B cell (primary cell): ENCODE results near the gene SELENOF. TPM values are rescaled to one million over a fixed set of nuclear protein-coding genes. Genes with fewer than 3 reads are reported as not detected.

Experiments used
- ATAC-seq: fragments of 200-7000 bp; cut with Tn5 transposase; one replicate; pipeline ENCODE4 v1.10.0; 2021; ENCODE audit warnings: low read depth, mild to moderate bottlenecking, moderate number of reproducible peaks, moderate library complexity
- CTCF ChIA-PET: fragments of 350-600 bp; sonication (Branson Sonifier 250); formaldehyde crosslinking; loops from one replicate; lab custom pipeline; 2021; ENCODE audit warnings: antibody characterized with exemption, inconsistent platforms; lab: Charles Lee
- POLR2A ChIA-PET: fragments of 350-600 bp; sonication (Branson Sonifier 250); formaldehyde crosslinking; loops from one replicate; lab custom pipeline; 2021; ENCODE audit warnings: antibody characterized with exemption; lab: Charles Lee
- DNase-seq: peaks from one replicate; pipeline ENCODE4 v3.0.0; 2013
- H2AFZ ChIP-seq: 2 replicates; pipeline ENCODE4 v1.6.1; 2012; ENCODE audit warnings: mild to moderate bottlenecking, low read depth, low read length; ENCODE audit not compliant: insufficient read depth, poor library complexity, severe bottlenecking
- H3K27ac ChIP-seq, 2 donors: 1 replicate in 1 of 2; 2 replicates in 1 of 2; pipeline ENCODE4 v1.5.1; 2012 to 2013; ENCODE audit warnings: low read length in 2 of 2, mild to moderate bottlenecking in 2 of 2, moderate library complexity in 1 of 2
- H3K27me3 ChIP-seq, 4 experiments: fragments of 200-600 bp in 1 of 4; sonication (generic) in 1 of 4; replicated peaks in 1 of 4; 1 replicate in 2 of 4; 2 replicates in 2 of 4; pipeline versions ENCODE4 v1.6.1 to v1.7.0; 2013 to 2016; ENCODE audit warnings: low read length in 3 of 4, mild to moderate bottlenecking in 2 of 4, mixed read lengths in 1 of 4, moderate library complexity in 1 of 4; ENCODE audit not compliant: insufficient read depth in 4 of 4, control insufficient read depth in 3 of 4; ENCODE audit errors: control extremely low read depth in 1 of 4
- H3K36me3 ChIP-seq, 2 experiments: replicated peaks in 1 of 2; 1 replicate in 1 of 2; 2 replicates in 1 of 2; pipeline versions ENCODE4 v1.6.1 to v1.7.1; 2013; ENCODE audit warnings: low read length in 1 of 2; ENCODE audit not compliant: insufficient read depth in 2 of 2, control insufficient read depth in 1 of 2; ENCODE audit errors: control extremely low read depth in 1 of 2, extremely low read depth in 1 of 2
- H3K4me1 ChIP-seq, 2 donors: fragments of 200-600 bp in 1 of 2; sonication (generic) in 1 of 2; 1 replicate in 1 of 2; 2 replicates in 1 of 2; pipeline versions ENCODE4 v1.5.1 to v1.6.1; 2013 to 2017; ENCODE audit warnings: low read length in 2 of 2; ENCODE audit not compliant: control insufficient read depth in 2 of 2, insufficient read depth in 2 of 2
- H3K4me2 ChIP-seq: replicated peaks from 2 replicates; pipeline ENCODE3; 2012; ENCODE audit warnings: mild to moderate bottlenecking, low read depth, low read length; ENCODE audit not compliant: poor library complexity, severe bottlenecking
- H3K4me3 ChIP-seq, 5 experiments: fragments of 200-600 bp in 1 of 5; sonication (generic) in 1 of 5; 1 replicate in 3 of 5; 2 replicates in 2 of 5; pipeline versions ENCODE4 v1.5.1 to v1.7.0; 2011 to 2016; ENCODE audit warnings: low read length in 4 of 5, mild to moderate bottlenecking in 4 of 5, low read depth in 2 of 5, control low read depth in 1 of 5, moderate library complexity in 1 of 5; ENCODE audit not compliant: insufficient read depth in 1 of 5; ENCODE audit errors: control extremely low read depth in 1 of 5, extremely low read depth in 1 of 5
- H3K79me2 ChIP-seq: fragments of 200-600 bp; sonication (generic); one replicate; pipeline ENCODE4 v1.6.0; 2016; ENCODE audit warnings: low read length; ENCODE audit not compliant: control insufficient read depth, insufficient read depth
- H3K9ac ChIP-seq: fragments of 200-600 bp; sonication (generic); 2 replicates; pipeline ENCODE4 v1.6.1; 2017; ENCODE audit warnings: mild to moderate bottlenecking, low read length, moderate library complexity
- H3K9me3 ChIP-seq, 3 donors: one replicate each; pipeline versions ENCODE4 v1.6.1 to v1.7.1; 2013; ENCODE audit warnings: low read length in 2 of 3; ENCODE audit not compliant: control insufficient read depth in 2 of 3, insufficient read depth in 1 of 3; ENCODE audit errors: control extremely low read depth in 1 of 3
- H4K20me1 ChIP-seq: 2 replicates; pipeline ENCODE4 v1.6.0; 2012; ENCODE audit warnings: mild to moderate bottlenecking, low read length; ENCODE audit not compliant: insufficient read depth, control insufficient read depth, poor library complexity, severe bottlenecking
- H3K27ac Mint-ChIP-seq: one replicate; pipeline ENCODE4 v1.8.0; 2021; ENCODE audit warnings: mixed read lengths
- H3K27me3 Mint-ChIP-seq: one replicate; pipeline ENCODE4 v1.8.0; 2021; ENCODE audit warnings: mixed read lengths
- H3K4me1 Mint-ChIP-seq: one replicate; pipeline ENCODE4 v1.8.0; 2021; ENCODE audit warnings: mixed read lengths
- H3K4me3 Mint-ChIP-seq: one replicate; pipeline ENCODE4 v1.8.0; 2021; ENCODE audit warnings: mixed read lengths
- H3K9me3 Mint-ChIP-seq: one replicate; pipeline ENCODE4 v1.8.0; 2022; ENCODE audit warnings: mixed read lengths; ENCODE audit not compliant: insufficient read depth
- EZH2 ChIP-seq: IDR thresholded peaks from 2 replicates; pipeline ENCODE4 v1.6.1; 2012; ENCODE audit warnings: borderline replicate concordance, low read depth, mild to moderate bottlenecking, moderate library complexity, low read length; ENCODE audit not compliant: insufficient read depth, poor library complexity, severe bottlenecking
- WGBS: methylation state at CpG from one replicate; pipeline ENCODE4 v1.1.5; 2013; ENCODE audit warnings: missing lambda C conversion rate; ENCODE audit not compliant: insufficient coverage; 5-methylcytosine and 5-hydroxymethylcytosine counted together
- intact Hi-C: fragments of 100-400 bp; cut with micrococcal nuclease; formaldehyde crosslinking; loops from one replicate; pipeline ENCODE4 v1.10.0; 2022
- polyA plus RNA-seq: library from polyadenylated mRNA; depleted of rRNA; stranded (reverse); fragments of >200 nt; gene quantifications from 2 replicates; pipeline ENCODE4 v1.2.3, GENCODE V29; 2012
- total RNA-seq, 2 donors: library from RNA; stranded (reverse); fragments of 120-200 nt in 1 of 2; gene quantifications; 1 replicate in 1 of 2; 2 replicates in 1 of 2; pipeline versions ENCODE4 v1.2.3 to v1.2.4, GENCODE V29; 2013 to 2022
- TF ChIP-seq, protein P1 (sequence below): fragments of 200-600 bp; IDR thresholded peaks from one replicate; pipeline ENCODE4 v1.8.0; 2022; ENCODE audit warnings: antibody characterized with exemption, mild to moderate bottlenecking

Gene SELENOF
- total and polyA plus RNA-seq, 2 donors (not counting 1 experiment from before 2014, with no cell fraction given), result 113 to 185 TPM

DNA sequence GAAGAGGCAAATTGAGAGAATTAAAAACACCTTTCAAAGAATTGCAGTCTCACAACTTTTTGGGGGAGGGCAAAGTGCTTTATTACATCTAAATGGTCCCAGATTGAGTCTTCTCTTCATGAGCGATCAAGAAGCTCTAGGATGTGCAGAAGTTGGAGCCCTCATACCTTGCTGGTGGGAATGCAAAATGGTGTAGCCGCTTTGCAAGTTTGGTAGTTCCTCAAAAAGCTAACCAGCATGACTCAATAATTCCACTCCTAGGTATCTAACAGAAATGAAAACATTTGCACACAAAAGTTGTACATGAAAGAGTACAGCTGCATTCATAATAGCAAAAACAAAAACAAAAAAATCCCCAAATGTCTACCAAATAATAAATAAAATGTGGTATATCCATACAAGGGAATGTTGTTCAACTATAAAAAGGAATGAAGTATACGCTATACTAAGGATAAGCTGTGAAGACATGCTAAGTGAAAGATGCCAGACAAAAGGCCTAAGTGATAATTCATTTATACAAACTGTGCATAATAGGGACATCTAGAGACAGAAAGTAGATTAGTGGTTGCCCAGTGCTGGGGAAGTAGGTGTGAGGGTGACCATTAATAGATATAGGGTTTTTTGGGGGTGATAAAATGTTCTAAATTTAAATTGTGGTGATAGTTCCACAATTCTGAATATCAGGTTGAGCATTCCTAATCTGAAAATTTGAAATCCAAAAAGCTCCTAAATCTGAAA, 55.2 kb downstream of the SELENOF start:
- Mint-ChIP-seq H3K4me1 (peaks cover 37% of the 10 kb centered on the region), H3K4me3 (no peak overlapping the region), H3K27me3 (no peaks in the 10 kb centered on the region), H3K27ac (peak overlapping the region; percentile 71), H3K9me3 (no peaks in the 10 kb centered on the region)
- DNase-seq (no peak), ATAC-seq (peak; percentile 68)
- Histone ChIP-seq H3K4me1 (peaks cover 6 to 14% of the 10 kb centered on the region in 2 donors), H3K9me3 (no peaks in the 10 kb centered on the region), H3K27me3 (no peaks in the 10 kb centered on the region), H4K20me1 (no peaks in the 10 kb centered on the region), H3K27ac (peak overlapping the region in 1 of 2 donors; percentile 42), H2AFZ (no peak overlapping the region), H3K4me3 (no peak overlapping the region), H3K36me3 (peaks cover 0 to 5% of the 10 kb centered on the region in 2 experiments), H3K79me2 (peaks cover 12% of the 10 kb centered on the region), H3K4me2 (no peak overlapping the region), H3K9ac (no peak overlapping the region)
- intact Hi-C loops, result no loop called here
- TF ChIP-seq, protein P1, sequence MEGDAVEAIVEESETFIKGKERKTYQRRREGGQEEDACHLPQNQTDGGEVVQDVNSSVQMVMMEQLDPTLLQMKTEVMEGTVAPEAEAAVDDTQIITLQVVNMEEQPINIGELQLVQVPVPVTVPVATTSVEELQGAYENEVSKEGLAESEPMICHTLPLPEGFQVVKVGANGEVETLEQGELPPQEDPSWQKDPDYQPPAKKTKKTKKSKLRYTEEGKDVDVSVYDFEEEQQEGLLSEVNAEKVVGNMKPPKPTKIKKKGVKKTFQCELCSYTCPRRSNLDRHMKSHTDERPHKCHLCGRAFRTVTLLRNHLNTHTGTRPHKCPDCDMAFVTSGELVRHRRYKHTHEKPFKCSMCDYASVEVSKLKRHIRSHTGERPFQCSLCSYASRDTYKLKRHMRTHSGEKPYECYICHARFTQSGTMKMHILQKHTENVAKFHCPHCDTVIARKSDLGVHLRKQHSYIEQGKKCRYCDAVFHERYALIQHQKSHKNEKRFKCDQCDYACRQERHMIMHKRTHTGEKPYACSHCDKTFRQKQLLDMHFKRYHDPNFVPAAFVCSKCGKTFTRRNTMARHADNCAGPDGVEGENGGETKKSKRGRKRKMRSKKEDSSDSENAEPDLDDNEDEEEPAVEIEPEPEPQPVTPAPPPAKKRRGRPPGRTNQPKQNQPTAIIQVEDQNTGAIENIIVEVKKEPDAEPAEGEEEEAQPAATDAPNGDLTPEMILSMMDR, result no peak
- no peak for TF ChIP-seq EZH2
- WGBS, result no CpG with 5 or more reads among the region's 3 CpGs
- ChIA-PET CTCF (interaction anchor here (0.7 kb wide), 1 partner anchor 25 kb away, joined by 3 read pairs; no protein-coding TSS in a partner anchor), POLR2A (interaction anchor here (0.6 to 1.9 kb wide), 2 partner anchors 55 to 599 kb away, joined by 5 to 11 read pairs; partner anchors contain the start of gene SELENOF)

DNA sequence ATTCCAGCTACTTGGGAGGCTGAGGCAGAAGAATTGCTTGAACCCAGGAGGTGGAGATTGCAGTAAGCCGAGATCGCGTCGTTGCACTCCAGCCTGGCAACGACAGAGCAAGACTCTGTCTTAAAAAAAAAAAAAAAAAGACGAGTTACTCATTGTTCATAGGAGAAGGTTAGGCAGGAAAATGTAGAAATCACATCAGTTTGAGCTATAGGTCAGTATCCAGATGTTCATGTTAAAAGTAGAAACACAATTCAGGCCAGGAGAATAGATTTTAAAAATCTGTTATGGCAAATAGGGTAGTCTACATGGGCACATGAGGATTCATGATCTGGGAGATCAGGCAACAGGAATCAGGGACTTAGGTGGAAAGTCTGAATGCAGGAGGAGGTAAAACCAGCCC, 57.7 kb downstream of the SELENOF start:
- peaks cover 49% of the 10 kb centered on the region for H3K4me1 Mint-ChIP-seq
- Histone ChIP-seq H3K27me3 (no peaks in the 10 kb centered on the region), H3K79me2 (peaks cover 3% of the 10 kb centered on the region), H3K4me1 (peaks cover 21 to 26% of the 10 kb centered on the region in 2 donors), H3K36me3 (no peaks in the 10 kb centered on the region), H3K9ac (no peak overlapping the region), H3K4me2 (no peak overlapping the region), H2AFZ (no peak overlapping the region), H3K9me3 (no peaks in the 10 kb centered on the region), H3K27ac (no peak overlapping the region), H4K20me1 (no peaks in the 10 kb centered on the region), H3K4me3 (no peak overlapping the region)
- no peak for TF ChIP-seq EZH2
- TF ChIP-seq, protein P1, result no peak
- no peaks in the 10 kb centered on the region for H3K27me3 Mint-ChIP-seq
- peak overlapping the region; percentile 3 for H3K4me3 Mint-ChIP-seq
- ChIA-PET POLR2A (interaction anchor here (0.6 to 0.7 kb wide), 3 partner anchors 10 to 116 kb away, joined by 3 to 7 read pairs (median 6); no protein-coding TSS in a partner anchor), CTCF (interaction anchor here (0.7 to 1.3 kb wide), 4 partner anchors 17 to 1223 kb away, joined by 3 to 4 read pairs (median 4); partner anchors contain the start of genes HS2ST1 and SELENOF)
- intact Hi-C loops, result no loop called here
- peak overlapping the region; percentile 32 for H3K27ac Mint-ChIP-seq
- no peak for ATAC-seq
- WGBS, result 100% methylated on average over 1 of the region's 6 CpGs
- no peaks in the 10 kb centered on the region for H3K9me3 Mint-ChIP-seq
- no peak for DNase-seq
